OCI-LY7 (cell line): Measurements from ENCODE around the gene NHLRC2.

ENCODE experiments used
- CTCF ChIP-seq: fragments of 200-600 bp; sonication (generic); conservative IDR thresholded peaks from 2 replicates; pipeline ENCODE4 v1.5.1; 2014; ENCODE audit warnings: mild to moderate bottlenecking, antibody characterized with exemption, low read length, moderate library complexity, mixed read lengths
- EZH2phosphoT487 ChIP-seq: fragments of 200-600 bp; sonication (generic); IDR thresholded peaks from 2 replicates; pipeline ENCODE4 v1.6.1; 2018; ENCODE audit warnings: low read depth, borderline replicate concordance, mild to moderate bottlenecking, mixed run types, antibody characterized with exemption, low read length, moderate library complexity, mixed read lengths

GRCh38 chr10:113875212-113875611, 20.8 kb downstream of the NHLRC2 start:
- no peak for TF ChIP-seq EZH2phosphoT487
- no peak for TF ChIP-seq CTCF
